ENCODE data around the gene LRRC66. TPM values are rescaled to one million over a fixed set of nuclear protein-coding genes. Genes with fewer than 3 reads are reported as not detected.

LRRC66 gene
- total RNA-seq, 4 donors from 2014 or later: 0.17 to 1.2 (median 0.54) TPM

DNA sequence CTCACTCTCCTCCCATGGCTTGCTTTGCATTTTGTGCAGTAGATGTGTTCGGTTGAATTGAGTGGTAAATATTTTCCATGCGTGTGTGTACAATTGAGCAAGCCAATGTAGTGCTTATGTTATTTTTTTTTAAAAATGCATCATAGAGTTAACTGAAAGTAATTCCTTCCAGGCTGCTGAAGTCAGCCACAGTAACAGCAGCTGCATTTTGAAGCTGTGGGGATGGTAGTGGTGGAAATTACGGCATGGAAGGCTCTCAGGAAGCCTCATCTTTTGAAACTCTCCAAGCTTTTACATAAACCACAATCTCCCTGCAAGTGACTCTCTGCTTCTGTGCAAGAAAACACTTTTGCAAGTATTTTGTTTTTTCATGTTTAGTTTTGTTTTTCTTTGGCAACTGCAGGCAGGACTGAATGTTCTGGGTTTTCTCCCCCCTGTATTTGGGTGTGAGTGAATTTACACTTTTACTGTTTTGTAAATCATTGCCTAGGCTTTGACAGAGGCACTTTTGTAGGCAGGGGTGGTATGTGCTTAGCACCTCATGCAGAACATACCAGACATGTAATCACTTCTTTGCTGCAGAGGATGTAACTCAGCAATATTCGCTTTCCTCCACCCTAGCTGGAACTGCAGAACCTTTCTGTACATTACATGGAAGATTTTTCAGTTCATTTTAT, 56.2 kb downstream of the LRRC66 start:
- H3K27ac ChIP-seq (replicated peaks in 1 of 4): no peak overlapping the region
- H3K27me3 ChIP-seq: no peaks in the 10 kb centered on the region
- WGBS: 87% methylated on average over 4 of the region's 4 CpGs
- H3K4me3 ChIP-seq: no peak overlapping the region
- intact Hi-C loops (cut with DNase I): no loop called here
- no peaks in the 10 kb centered on the region for H3K4me1 ChIP-seq
- no peak for DNase-seq (ENCODE audit: extremely low spot score)
- H3K36me3 ChIP-seq: no peaks in the 10 kb centered on the region
- TF ChIP-seq EP300 (IDR thresholded peaks at IDR 0.05) (no peak), CTCF (IDR thresholded peaks at IDR 0.05) (no peak), POLR2A (IDR thresholded peaks at IDR 0.05; ENCODE audit: low read depth) (no peak), POLR2AphosphoS5 (IDR thresholded peaks at IDR 0.05) (no peak)
- H3K9me3 ChIP-seq: peaks cover 0 to 6% (median 0%) of the 10 kb centered on the region in 4 donors

- Histone ChIP-seq H3K9me3 (peaks cover 0 to 6% (median 2%) of the 10 kb centered on the region in 4 donors), H3K4me1 (no peaks in the 10 kb centered on the region), H3K27me3 (no peaks in the 10 kb centered on the region), H3K27ac (replicated peaks in 1 of 4) (no peak overlapping the region), H3K4me3 (no peak overlapping the region), H3K36me3 (no peaks in the 10 kb centered on the region)
- TF ChIP-seq POLR2AphosphoS5 (IDR thresholded peaks at IDR 0.05) (no peak), EP300 (IDR thresholded peaks at IDR 0.05) (no peak), POLR2A (IDR thresholded peaks at IDR 0.05; ENCODE audit: low read depth) (no peak), CTCF (IDR thresholded peaks at IDR 0.05) (no peak)
- DNase-seq (ENCODE audit: extremely low spot score): no peak
- 65% methylated on average over 4 of the region's 4 CpGs for WGBS
- intact Hi-C loops (cut with DNase I): no loop called here
Observed at GRCh38 chr4:51960486-51960885, 59.7 kb downstream of the LRRC66 start.

- TF ChIP-seq EP300 (IDR thresholded peaks at IDR 0.05) (no peak), CTCF (IDR thresholded peaks at IDR 0.05) (no peak), POLR2AphosphoS5 (IDR thresholded peaks at IDR 0.05) (no peak), POLR2A (IDR thresholded peaks at IDR 0.05; ENCODE audit: low read depth) (no peak)
- Histone ChIP-seq H3K36me3 (no peaks in the 10 kb centered on the region), H3K4me3 (no peak overlapping the region), H3K27ac (replicated peaks in 1 of 4) (no peak overlapping the region), H3K9me3 (peaks cover 0 to 6% (median 2%) of the 10 kb centered on the region in 4 donors), H3K27me3 (no peaks in the 10 kb centered on the region), H3K4me1 (no peaks in the 10 kb centered on the region)
- intact Hi-C loops (cut with DNase I): no loop called here
- no peak for DNase-seq (ENCODE audit: extremely low spot score)
- 67% methylated on average over 2 of the region's 2 CpGs for WGBS
Observed at GRCh38 chr4:51958199-51958968, 61.8 kb downstream of the LRRC66 start.

Small RNA genes within 50 kb of the gene (small RNA-seq; reads per million reads assigned to genes)
- gene AC104784.1: 0 reads per million in 3 donors

Other genes starting within 250 kb of the LRRC66 start
- 10 to 100 TPM; 36.0 to 70.6 (median 51.9) TPM for gene DCUN1D4, start 177.2 kb downstream of the LRRC66 start, total RNA-seq
- 10 to 100 TPM; 56.5 to 99.7 (median 77.3) TPM for gene SGCB, start 17.9 kb upstream of the LRRC66 start, total RNA-seq
- gene SPATA18, start 30.9 kb upstream of the LRRC66 start, total RNA-seq: 1 to 10 TPM; 3.2 to 7.5 (median 5.4) TPM

All from esophagus muscularis mucosa (tissue), 4 donors.